Measurements from ENCODE around the gene HS2ST1. TPM values are rescaled to one million over a fixed set of nuclear protein-coding genes. Genes with fewer than 3 reads are reported as not detected.

Gene HS2ST1
- total RNA-seq, 1 donor from 2014 or later, result 12.6 TPM

GRCh38 chr1:87144981-87145380 lies 230.5 kb downstream of the HS2ST1 start:
- H3K27me3 ChIP-seq (ENCODE audit: low read depth), result no peaks in the 10 kb centered on the region
- H3K27ac ChIP-seq (replicated peaks), result no peak overlapping the region
- H3K36me3 ChIP-seq, result peaks cover 3% of the 10 kb centered on the region
- no peak for DNase-seq
- intact Hi-C loops (cut with micrococcal nuclease), result no loop called here
- H3K9me3 ChIP-seq (replicated peaks), result peaks cover 6% of the 10 kb centered on the region
- TF ChIP-seq, protein P1, sequence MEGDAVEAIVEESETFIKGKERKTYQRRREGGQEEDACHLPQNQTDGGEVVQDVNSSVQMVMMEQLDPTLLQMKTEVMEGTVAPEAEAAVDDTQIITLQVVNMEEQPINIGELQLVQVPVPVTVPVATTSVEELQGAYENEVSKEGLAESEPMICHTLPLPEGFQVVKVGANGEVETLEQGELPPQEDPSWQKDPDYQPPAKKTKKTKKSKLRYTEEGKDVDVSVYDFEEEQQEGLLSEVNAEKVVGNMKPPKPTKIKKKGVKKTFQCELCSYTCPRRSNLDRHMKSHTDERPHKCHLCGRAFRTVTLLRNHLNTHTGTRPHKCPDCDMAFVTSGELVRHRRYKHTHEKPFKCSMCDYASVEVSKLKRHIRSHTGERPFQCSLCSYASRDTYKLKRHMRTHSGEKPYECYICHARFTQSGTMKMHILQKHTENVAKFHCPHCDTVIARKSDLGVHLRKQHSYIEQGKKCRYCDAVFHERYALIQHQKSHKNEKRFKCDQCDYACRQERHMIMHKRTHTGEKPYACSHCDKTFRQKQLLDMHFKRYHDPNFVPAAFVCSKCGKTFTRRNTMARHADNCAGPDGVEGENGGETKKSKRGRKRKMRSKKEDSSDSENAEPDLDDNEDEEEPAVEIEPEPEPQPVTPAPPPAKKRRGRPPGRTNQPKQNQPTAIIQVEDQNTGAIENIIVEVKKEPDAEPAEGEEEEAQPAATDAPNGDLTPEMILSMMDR (IDR thresholded peaks at IDR 0.05; ENCODE audit: borderline replicate concordance), result no peak
- no peak overlapping the region for H3K4me3 ChIP-seq
- peaks cover 11% of the 10 kb centered on the region for H3K4me1 ChIP-seq

GRCh38 chr1:87146538-87146937 lies 232.1 kb downstream of the HS2ST1 start:
- Histone ChIP-seq H3K9me3 (replicated peaks) (peaks cover 6% of the 10 kb centered on the region), H3K4me3 (no peak overlapping the region), H3K4me1 (peaks cover 23% of the 10 kb centered on the region), H3K27ac (replicated peaks) (no peak overlapping the region), H3K36me3 (peaks cover 3% of the 10 kb centered on the region), H3K27me3 (ENCODE audit: low read depth) (no peaks in the 10 kb centered on the region)
- DNase-seq, result no peak
- TF ChIP-seq, protein P1 (IDR thresholded peaks at IDR 0.05; ENCODE audit: borderline replicate concordance), result no peak
- intact Hi-C loops (cut with micrococcal nuclease), result no loop called here

GRCh38 chr1:87146986-87147385 lies 232.6 kb downstream of the HS2ST1 start:
- TF ChIP-seq, protein P1 (IDR thresholded peaks at IDR 0.05; ENCODE audit: borderline replicate concordance), result no peak
- no peak overlapping the region for H3K4me3 ChIP-seq
- H3K36me3 ChIP-seq, result peaks cover 3% of the 10 kb centered on the region
- intact Hi-C loops (cut with micrococcal nuclease), result no loop called here
- H3K4me1 ChIP-seq, result peaks cover 28% of the 10 kb centered on the region
- peaks cover 6% of the 10 kb centered on the region for H3K9me3 ChIP-seq (replicated peaks)
- no peaks in the 10 kb centered on the region for H3K27me3 ChIP-seq (ENCODE audit: low read depth)
- H3K27ac ChIP-seq (replicated peaks), result no peak overlapping the region
- DNase-seq, result no peak

GRCh38 chr1:87147851-87148250 lies 233.4 kb downstream of the HS2ST1 start:
- peaks cover 3% of the 10 kb centered on the region for H3K36me3 ChIP-seq
- DNase-seq, result no peak
- peaks cover 6% of the 10 kb centered on the region for H3K9me3 ChIP-seq (replicated peaks)
- H3K27ac ChIP-seq (replicated peaks), result no peak overlapping the region
- H3K4me3 ChIP-seq, result no peak overlapping the region
- no peaks in the 10 kb centered on the region for H3K27me3 ChIP-seq (ENCODE audit: low read depth)
- H3K4me1 ChIP-seq, result peaks cover 36% of the 10 kb centered on the region
- TF ChIP-seq, protein P1 (IDR thresholded peaks at IDR 0.05; ENCODE audit: borderline replicate concordance), result no peak
- intact Hi-C loops (cut with micrococcal nuclease), result no loop called here

- no peaks in the 10 kb centered on the region for H3K27me3 ChIP-seq (ENCODE audit: low read depth)
- intact Hi-C loops (cut with micrococcal nuclease), result no loop called here
- peak overlapping the region; percentile 61 for H3K27ac ChIP-seq (replicated peaks)
- no peak overlapping the region for H3K4me3 ChIP-seq
- TF ChIP-seq, protein P1 (IDR thresholded peaks at IDR 0.05; ENCODE audit: borderline replicate concordance), result no peak
- H3K4me1 ChIP-seq, result peaks cover 37% of the 10 kb centered on the region
- no peak for DNase-seq
- H3K9me3 ChIP-seq (replicated peaks), result peaks cover 6% of the 10 kb centered on the region
- H3K36me3 ChIP-seq, result no peaks in the 10 kb centered on the region
Observed at GRCh38 chr1:87148661-87149060, 234.2 kb downstream of the HS2ST1 start.
